ENCODE data around the gene TOMM34.
A peak's percentile ranks its signal among the peaks of the same experiment; 100 is the strongest.

The TOMM34 gene

GRCh38 chr20:44960103-44960852 lies at the start of gene TOMM34:
Gene TOMM34, minus strand, starts transcription at chr20:44960397. Its CDS starts 64 bp downstream, at chr20:44960333.
- TF ChIP-seq CTCF (IDR thresholded peaks at IDR 0.05; ENCODE audit: low read depth, low read length, missing control alignments): no peak
- DNase-seq (ENCODE audit: low read depth): no peak
- peak within 1 kb of the TSS; percentile 90 for H3K4me3 ChIP-seq (ENCODE audit: low read depth, low read length)

- no peak for DNase-seq (ENCODE audit: low read depth)
- no peak overlapping the region for H3K4me3 ChIP-seq (ENCODE audit: low read depth, low read length)
- no peak for TF ChIP-seq CTCF (IDR thresholded peaks at IDR 0.05; ENCODE audit: low read depth, low read length, missing control alignments)
Measured at GRCh38 chr20:45008521-45009049, 48.4 kb upstream of the TOMM34 start.

GRCh38 chr20:44997668-44998067 lies 37.5 kb upstream of the TOMM34 start:
- no peak for DNase-seq (ENCODE audit: low read depth)
- no peak overlapping the region for H3K4me3 ChIP-seq (ENCODE audit: low read depth, low read length)
- TF ChIP-seq CTCF (IDR thresholded peaks at IDR 0.05; ENCODE audit: low read depth, low read length, missing control alignments): no peak

- no peak for DNase-seq (ENCODE audit: low read depth)
- no peak overlapping the region for H3K4me3 ChIP-seq (ENCODE audit: low read depth, low read length)
- no peak for TF ChIP-seq CTCF (IDR thresholded peaks at IDR 0.05; ENCODE audit: low read depth, low read length, missing control alignments)
Measured at GRCh38 chr20:44997171-44997570, 37.0 kb upstream of the TOMM34 start.

GRCh38 chr20:44993343-44993742 lies 33.1 kb upstream of the TOMM34 start:
- no peak for TF ChIP-seq CTCF (IDR thresholded peaks at IDR 0.05; ENCODE audit: low read depth, low read length, missing control alignments)
- no peak for DNase-seq (ENCODE audit: low read depth)
- no peak overlapping the region for H3K4me3 ChIP-seq (ENCODE audit: low read depth, low read length)

GRCh38 chr20:44990957-44991356 lies 30.8 kb upstream of the TOMM34 start:
- DNase-seq (ENCODE audit: low read depth): no peak
- TF ChIP-seq CTCF (IDR thresholded peaks at IDR 0.05; ENCODE audit: low read depth, low read length, missing control alignments): no peak
- peak overlapping the region; percentile 31; the same call in 1 of the 2 replicates for H3K4me3 ChIP-seq (ENCODE audit: low read depth, low read length)

GRCh38 chr20:44990425-44990824 lies 30.2 kb upstream of the TOMM34 start:
- TF ChIP-seq CTCF (IDR thresholded peaks at IDR 0.05; ENCODE audit: low read depth, low read length, missing control alignments): no peak
- peak overlapping the region; percentile 31 for H3K4me3 ChIP-seq (ENCODE audit: low read depth, low read length)
- DNase-seq (ENCODE audit: low read depth): no peak
